ENCODE measurements around the gene FAM13A. TPM values are rescaled to one million over a fixed set of nuclear protein-coding genes. Genes with fewer than 3 reads are reported as not detected.

Gene FAM13A
- total RNA-seq, 2 experiments from 2014 or later = 5.0 to 5.1 TPM

DNA sequence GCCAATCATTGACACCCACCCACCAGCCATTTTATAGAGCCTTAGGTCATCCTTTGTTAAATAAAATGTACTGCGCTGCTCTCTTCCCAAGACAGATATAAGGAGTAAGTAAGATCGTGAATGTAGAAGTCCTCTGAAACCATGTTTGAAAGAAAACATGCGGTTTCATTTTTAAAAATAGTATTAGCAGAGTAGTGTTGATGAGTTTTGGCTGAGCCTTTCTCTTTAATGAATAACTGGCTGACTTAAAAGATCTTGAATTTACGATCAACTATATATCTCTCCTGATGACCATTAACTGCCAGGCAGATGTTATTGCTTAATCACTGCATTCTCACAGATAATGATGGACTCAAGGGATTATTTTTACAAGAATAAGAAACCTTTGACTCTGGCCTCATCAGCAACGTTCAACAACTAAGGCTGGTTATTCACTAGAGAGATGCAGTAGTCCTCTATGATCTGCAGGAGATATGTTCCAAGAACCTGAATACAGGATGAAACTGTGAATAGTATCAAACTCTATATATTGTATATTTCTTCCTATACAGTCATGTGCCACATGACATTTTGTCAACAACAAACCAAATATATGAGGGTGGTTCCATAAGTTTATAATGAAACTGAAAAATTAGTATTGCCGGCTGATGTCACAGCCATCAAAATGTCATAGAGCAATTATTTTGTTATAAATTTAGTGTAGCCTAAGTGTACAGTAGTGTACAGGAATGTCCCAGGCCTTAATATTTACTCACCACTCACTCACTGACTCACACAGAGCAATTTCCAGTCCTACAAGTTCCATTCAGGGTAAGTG is 80.8 kb downstream of the FAM13A start:
- ATAC-seq (no peak), DNase-seq (no peak)
- ChIA-PET POLR2A (no interaction called here), CTCF (no interaction called here)
- Mint-ChIP-seq H3K4me3 (no peak overlapping the region), H3K36me3 (ENCODE audit: low read depth) (no peaks in the 10 kb centered on the region), H3K27ac (no peak overlapping the region), H3K27me3 (no peaks in the 10 kb centered on the region), H3K4me1 (no peaks in the 10 kb centered on the region), H3K9me3 (ENCODE audit: low read depth) (peaks cover 8% of the 10 kb centered on the region)
- intact Hi-C loops (cut with DNase I, micrococcal nuclease) = no loop called here

DNA sequence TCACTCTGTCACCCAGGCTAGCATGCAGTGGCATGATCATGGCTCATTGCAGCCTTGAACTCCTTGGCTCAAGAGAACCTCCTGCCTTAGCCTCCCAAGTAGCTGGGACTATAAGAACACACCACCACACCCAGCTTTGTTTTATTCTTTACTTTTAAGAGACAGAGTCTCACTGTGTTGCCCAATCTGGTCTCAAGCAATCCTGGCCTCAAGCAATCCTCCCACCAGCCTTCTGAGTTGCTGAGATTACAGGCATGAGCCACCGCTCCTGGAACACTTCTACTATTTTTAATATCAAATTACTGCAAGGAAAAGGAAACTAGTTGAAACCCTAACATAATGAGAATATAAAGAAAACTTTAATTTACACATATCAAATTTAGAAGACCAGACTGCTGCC is 85.4 kb downstream of the FAM13A start:
- peaks cover 8% of the 10 kb centered on the region for H3K9me3 Mint-ChIP-seq (ENCODE audit: low read depth)
- no peaks in the 10 kb centered on the region for H3K36me3 Mint-ChIP-seq (ENCODE audit: low read depth)
- ChIA-PET CTCF (no interaction called here), POLR2A (no interaction called here)
- ATAC-seq (no peak), DNase-seq (no peak)
- intact Hi-C loops (cut with DNase I, micrococcal nuclease) = no loop called here
- H3K4me1 Mint-ChIP-seq = no peaks in the 10 kb centered on the region
- H3K27ac Mint-ChIP-seq = no peak overlapping the region
- H3K4me3 Mint-ChIP-seq = no peak overlapping the region
- H3K27me3 Mint-ChIP-seq = no peaks in the 10 kb centered on the region

DNA sequence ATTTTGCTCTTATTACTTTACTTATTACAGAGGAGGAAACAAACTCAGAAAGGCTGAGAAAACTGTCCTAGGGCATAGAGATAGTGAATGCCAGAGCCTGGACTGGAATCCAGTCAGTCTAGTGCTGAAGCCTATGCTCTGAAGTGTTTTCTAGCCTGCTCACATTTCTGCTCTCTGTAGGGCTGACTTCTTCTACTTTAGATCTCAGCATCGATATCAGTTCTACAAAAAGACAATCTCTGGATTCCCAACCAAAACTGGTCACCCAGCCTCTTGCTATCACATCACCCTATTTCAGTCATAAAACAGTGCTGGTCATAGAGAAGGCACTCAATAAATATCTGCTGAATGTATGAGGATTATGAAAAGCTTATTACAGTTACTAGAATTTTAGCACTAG is 87.2 kb downstream of the FAM13A start:
- H3K9me3 Mint-ChIP-seq (ENCODE audit: low read depth) = peaks cover 8% of the 10 kb centered on the region
- H3K27me3 Mint-ChIP-seq = no peaks in the 10 kb centered on the region
- H3K36me3 Mint-ChIP-seq (ENCODE audit: low read depth) = no peaks in the 10 kb centered on the region
- H3K4me3 Mint-ChIP-seq = no peak overlapping the region
- no peaks in the 10 kb centered on the region for H3K4me1 Mint-ChIP-seq
- POLR2A ChIA-PET = no interaction called here
- intact Hi-C loops (cut with DNase I, micrococcal nuclease) = loop anchor here in 1 of 2 experiments (10.0 kb wide), 1 partner anchor 445 kb away; the partner anchor contains the start of gene PYURF
- ATAC-seq (no peak), DNase-seq (no peak)
- CTCF ChIA-PET = no interaction called here
- H3K27ac Mint-ChIP-seq = no peak overlapping the region

DNA sequence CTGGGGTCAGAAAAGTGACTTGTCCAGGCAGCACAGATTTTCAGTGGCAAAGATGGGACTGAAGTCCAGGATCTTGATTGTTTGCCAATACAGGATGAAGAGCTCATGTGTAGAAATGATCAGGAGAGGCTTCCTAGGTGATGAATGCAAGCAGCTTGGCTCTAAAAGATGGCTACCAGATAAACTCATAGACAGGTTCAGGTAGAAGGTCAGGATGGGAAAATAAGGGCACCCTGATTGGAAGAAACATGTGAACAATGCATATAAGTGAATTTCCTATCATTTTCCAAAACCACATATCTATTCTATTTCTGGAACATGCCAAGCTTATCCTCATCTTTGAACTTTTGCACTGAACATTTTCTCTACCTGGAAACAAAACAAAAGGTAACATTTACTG is 87.7 kb downstream of the FAM13A start:
- no peaks in the 10 kb centered on the region for H3K27me3 Mint-ChIP-seq
- H3K9me3 Mint-ChIP-seq (ENCODE audit: low read depth) = peaks cover 8% of the 10 kb centered on the region
- no peaks in the 10 kb centered on the region for H3K36me3 Mint-ChIP-seq (ENCODE audit: low read depth)
- intact Hi-C loops (cut with DNase I, micrococcal nuclease) = loop anchor here in 1 of 2 experiments (10.0 kb wide), 1 partner anchor 444 kb away; the partner anchor contains the start of gene PYURF
- H3K4me3 Mint-ChIP-seq = no peak overlapping the region
- DNase-seq (no peak), ATAC-seq (no peak)
- ChIA-PET POLR2A (no interaction called here), CTCF (no interaction called here)
- H3K27ac Mint-ChIP-seq = no peak overlapping the region
- peaks cover 2% of the 10 kb centered on the region for H3K4me1 Mint-ChIP-seq

DNA sequence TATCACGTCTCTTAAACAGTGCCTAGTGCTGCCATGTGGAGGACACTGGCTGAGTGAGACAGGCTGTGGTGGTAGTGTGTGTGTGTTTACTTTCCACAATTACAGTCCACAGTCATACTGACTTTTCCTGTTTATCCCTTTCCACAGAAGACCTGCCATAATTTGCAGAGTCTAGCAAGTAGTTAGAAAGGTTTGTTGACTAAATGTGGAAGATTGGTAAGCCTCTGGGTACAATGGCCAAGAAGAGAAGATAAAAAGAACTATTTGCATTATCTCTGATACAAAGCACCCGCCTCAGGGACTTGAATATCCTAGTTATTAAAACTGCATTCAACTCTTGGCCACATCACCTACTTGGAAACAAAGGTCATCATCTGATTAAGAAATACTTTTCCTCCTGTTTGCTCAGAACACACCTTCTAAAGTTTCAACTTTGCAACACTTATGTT is 89.1 kb downstream of the FAM13A start:
- intact Hi-C loops (cut with DNase I, micrococcal nuclease) = loop anchor here in 1 of 2 experiments (10.0 kb wide), 1 partner anchor 443 kb away; the partner anchor contains the start of gene PYURF

DNA sequence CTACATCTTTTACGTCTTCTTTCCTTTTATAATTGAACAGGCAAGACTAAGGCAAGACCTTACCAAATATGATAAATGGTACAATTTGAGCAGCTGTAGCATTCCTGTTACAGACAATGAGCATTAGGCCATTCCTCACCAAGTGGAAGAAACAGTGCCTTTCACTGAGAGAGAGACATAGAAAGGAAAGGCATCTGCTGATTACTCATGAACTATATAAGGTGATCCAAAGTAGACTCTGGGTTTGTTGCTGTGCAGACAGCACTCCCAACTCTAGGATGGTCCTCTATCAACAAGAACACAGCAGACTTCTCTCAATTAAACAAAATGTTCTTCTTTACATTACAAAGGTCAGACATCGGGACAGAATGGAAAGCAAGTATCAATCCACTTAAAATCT is 91.9 kb downstream of the FAM13A start:
- Mint-ChIP-seq H3K27me3 (peaks cover 2% of the 10 kb centered on the region), H3K4me1 (peaks cover 11% of the 10 kb centered on the region), H3K4me3 (no peak overlapping the region), H3K27ac (no peak overlapping the region), H3K9me3 (ENCODE audit: low read depth) (no peaks in the 10 kb centered on the region), H3K36me3 (ENCODE audit: low read depth) (no peaks in the 10 kb centered on the region)
- ATAC-seq (no peak), DNase-seq (no peak)
- intact Hi-C loops (cut with DNase I, micrococcal nuclease) = loop anchor here in 1 of 2 experiments (10.0 kb wide), 1 partner anchor 440 kb away; the partner anchor contains the start of gene PYURF
- ChIA-PET POLR2A (no interaction called here), CTCF (no interaction called here)

More for the DNA sequence above, 89.1 kb downstream of the FAM13A start:
- Mint-ChIP-seq H3K9me3 (ENCODE audit: low read depth) (peaks cover 1% of the 10 kb centered on the region), H3K36me3 (ENCODE audit: low read depth) (no peaks in the 10 kb centered on the region), H3K4me1 (peaks cover 5% of the 10 kb centered on the region), H3K27me3 (no peaks in the 10 kb centered on the region), H3K27ac (no peak overlapping the region), H3K4me3 (no peak overlapping the region)
- ChIA-PET CTCF (no interaction called here), POLR2A (no interaction called here)
- ATAC-seq = no peak
- DNase-seq = no peak

DNA sequence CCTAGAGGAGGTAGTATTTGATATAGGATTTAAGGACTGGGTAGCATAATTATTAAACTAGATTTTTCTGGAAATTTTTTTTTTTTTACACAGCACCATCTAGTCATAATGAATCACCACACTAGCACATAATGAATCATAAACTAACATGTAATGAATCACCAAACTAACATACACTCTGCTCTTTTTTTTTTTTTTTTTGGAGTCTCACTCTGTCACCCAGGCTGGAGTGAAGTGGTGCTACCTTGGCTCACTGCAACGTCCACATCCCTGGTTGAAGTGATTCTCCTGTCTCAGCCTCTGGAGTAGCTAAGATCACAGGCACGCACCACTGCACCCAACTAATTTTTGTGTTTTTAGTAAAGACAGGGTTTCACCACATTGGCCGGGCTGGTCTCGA is 92.5 kb downstream of the FAM13A start:
- POLR2A ChIA-PET = no interaction called here
- intact Hi-C loops (cut with DNase I, micrococcal nuclease) = loop anchor here in 1 of 2 experiments (5.0 to 10.0 kb wide), 4 partner anchors 142 to 440 kb away; partner anchors contain the start of genes PYURF and TIGD2
- DNase-seq = peak; percentile 26

DNA sequence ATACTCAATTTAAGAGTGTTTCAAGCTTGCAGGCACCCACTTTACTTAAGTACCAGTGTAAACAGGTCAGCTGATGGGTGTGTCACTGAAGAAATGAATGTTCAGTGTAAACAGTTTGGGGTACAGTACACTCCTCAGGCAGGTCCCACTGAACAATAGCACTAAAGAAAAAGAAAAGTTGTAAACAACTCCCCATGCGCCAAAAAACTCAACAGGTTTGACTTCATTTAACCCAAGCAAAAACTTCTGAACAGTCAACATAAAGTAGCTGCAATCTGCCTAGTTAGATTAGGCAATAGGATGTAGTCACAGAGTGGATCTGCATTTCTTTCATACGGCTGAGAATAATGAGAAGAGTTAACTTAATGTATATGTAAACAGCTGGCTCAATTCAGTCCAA is 93.2 kb downstream of the FAM13A start:
- ChIA-PET CTCF (interaction anchor here (0.9 to 1.4 kb wide), 2 partner anchors 60 to 424 kb away, joined by 3 to 5 read pairs; no protein-coding TSS in a partner anchor), POLR2A (no interaction called here)
- H3K36me3 Mint-ChIP-seq (ENCODE audit: low read depth) = no peaks in the 10 kb centered on the region
- H3K9me3 Mint-ChIP-seq (ENCODE audit: low read depth) = no peaks in the 10 kb centered on the region
- H3K4me1 Mint-ChIP-seq = peaks cover 11% of the 10 kb centered on the region
- ATAC-seq (peak; percentile 18), DNase-seq (no peak)
- peaks cover 2% of the 10 kb centered on the region for H3K27me3 Mint-ChIP-seq
- intact Hi-C loops (cut with DNase I, micrococcal nuclease) = loop anchor here in 1 of 2 experiments (5.0 to 10.0 kb wide), 4 partner anchors 142 to 439 kb away; partner anchors contain the start of genes PYURF and TIGD2
- no peak overlapping the region for H3K4me3 Mint-ChIP-seq
- no peak overlapping the region for H3K27ac Mint-ChIP-seq

More for the DNA sequence above, 92.5 kb downstream of the FAM13A start:
- Mint-ChIP-seq H3K4me3 (no peak overlapping the region), H3K9me3 (ENCODE audit: low read depth) (no peaks in the 10 kb centered on the region), H3K27me3 (peaks cover 2% of the 10 kb centered on the region), H3K36me3 (ENCODE audit: low read depth) (no peaks in the 10 kb centered on the region), H3K27ac (no peak overlapping the region), H3K4me1 (peaks cover 11% of the 10 kb centered on the region)
- CTCF ChIA-PET = no interaction called here
- ATAC-seq = peak; percentile 92

DNA sequence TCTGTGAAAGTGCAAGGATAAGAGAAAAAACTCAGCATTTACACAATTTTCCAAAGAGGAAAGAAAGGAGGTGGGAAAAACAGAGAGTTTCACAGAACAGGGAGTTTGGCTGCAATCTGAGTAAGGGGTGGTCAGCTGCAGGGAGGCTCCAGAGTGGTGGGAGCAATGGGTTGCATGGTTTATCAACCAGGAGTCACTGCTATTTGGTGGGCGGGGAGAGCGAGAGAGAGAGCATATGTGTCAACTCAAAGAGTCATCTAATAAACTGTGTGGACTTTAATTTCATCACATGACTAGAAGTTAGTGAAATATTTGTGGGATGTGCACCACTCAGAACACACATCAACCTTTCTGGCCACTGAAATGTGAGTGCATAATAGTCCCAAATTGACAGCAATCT is 94.6 kb downstream of the FAM13A start:
- intact Hi-C loops (cut with DNase I, micrococcal nuclease) = loop anchor here in 1 of 2 experiments (5.0 to 10.0 kb wide), 4 partner anchors 140 to 438 kb away; partner anchors contain the start of genes PYURF and TIGD2
- Mint-ChIP-seq H3K27me3 (peaks cover 2% of the 10 kb centered on the region), H3K36me3 (ENCODE audit: low read depth) (no peaks in the 10 kb centered on the region), H3K4me1 (peaks cover 11% of the 10 kb centered on the region), H3K4me3 (no peak overlapping the region), H3K27ac (no peak overlapping the region), H3K9me3 (ENCODE audit: low read depth) (no peaks in the 10 kb centered on the region)
- DNase-seq (peak; percentile 7), ATAC-seq (no peak)
- CTCF ChIA-PET = interaction anchor here (1.4 kb wide), 1 partner anchor 61 kb away, joined by 5 read pairs; no protein-coding TSS in a partner anchor
- POLR2A ChIA-PET = no interaction called here

DNA sequence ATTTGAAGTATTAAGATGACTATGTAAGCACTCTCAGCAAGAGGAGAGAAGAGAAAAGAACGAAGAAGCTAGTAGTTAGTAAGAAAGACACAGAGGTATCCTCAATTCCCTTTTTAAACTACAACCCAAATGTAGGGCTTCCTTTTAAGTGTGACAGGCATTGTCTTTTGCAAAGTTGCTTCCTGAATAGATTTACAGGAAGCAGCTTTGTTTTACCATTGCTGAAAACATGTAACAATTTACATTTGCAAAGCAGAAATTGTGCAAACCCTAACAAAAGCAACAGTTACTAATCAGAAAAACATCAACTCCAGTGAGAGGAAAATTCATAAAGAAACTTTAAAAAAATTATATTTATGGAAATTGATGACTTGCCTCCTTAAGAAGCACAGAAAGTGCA is 96.4 kb downstream of the FAM13A start:
- POLR2A ChIA-PET = interaction anchor here (0.5 kb wide), 1 partner anchor 194 kb away, joined by 3 read pairs; no protein-coding TSS in a partner anchor
- Mint-ChIP-seq H3K36me3 (ENCODE audit: low read depth) (no peaks in the 10 kb centered on the region), H3K4me3 (no peak overlapping the region), H3K9me3 (ENCODE audit: low read depth) (no peaks in the 10 kb centered on the region), H3K27me3 (peaks cover 2% of the 10 kb centered on the region), H3K4me1 (peaks cover 11% of the 10 kb centered on the region), H3K27ac (peak overlapping the region; percentile 47)
- no peak for ATAC-seq
- DNase-seq = no peak
- intact Hi-C loops (cut with DNase I, micrococcal nuclease) = loop anchor here in 1 of 2 experiments (5.0 to 10.0 kb wide), 4 partner anchors 138 to 436 kb away; partner anchors contain the start of genes PYURF and TIGD2
- CTCF ChIA-PET = no interaction called here

DNA sequence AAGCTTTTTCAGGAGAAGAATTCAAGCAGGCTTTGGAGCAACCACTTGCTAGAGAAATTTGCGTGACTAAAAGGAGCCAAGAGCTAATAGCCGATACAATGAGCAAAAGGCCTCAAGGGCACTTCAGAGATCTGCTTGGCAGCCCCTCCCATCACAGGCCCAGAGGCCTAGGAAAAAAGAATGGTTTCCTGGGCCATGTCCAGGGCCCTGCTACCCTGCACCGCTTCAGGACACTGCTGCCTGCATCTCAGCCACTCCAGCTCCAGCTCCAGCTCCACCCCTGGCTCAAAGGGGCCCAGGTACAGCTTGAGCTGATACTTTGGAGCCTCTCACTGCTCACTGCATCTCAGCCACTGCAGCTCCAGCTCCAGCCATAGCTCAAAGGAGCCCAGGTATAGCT is 98.9 kb downstream of the FAM13A start:
- Mint-ChIP-seq H3K27me3 (peaks cover 2% of the 10 kb centered on the region), H3K27ac (no peak overlapping the region), H3K36me3 (ENCODE audit: low read depth) (no peaks in the 10 kb centered on the region), H3K9me3 (ENCODE audit: low read depth) (no peaks in the 10 kb centered on the region), H3K4me3 (no peak overlapping the region), H3K4me1 (peaks cover 10% of the 10 kb centered on the region)
- intact Hi-C loops (cut with DNase I, micrococcal nuclease) = no loop called here
- POLR2A ChIA-PET = no interaction called here
- ATAC-seq (no peak), DNase-seq (no peak)
- CTCF ChIA-PET = interaction anchor here (0.7 to 1.2 kb wide), 2 partner anchors 14 to 140 kb away, joined by 3 to 4 read pairs; no protein-coding TSS in a partner anchor

Measured in activated CD4-positive, alpha-beta T cell treated with anti-CD3 and anti-CD28 coated beads for 36 hours (primary cell).